GM12875 (cell line): ENCODE results near the gene CHRNE.

ENCODE experiments used
- H3K4me3 ChIP-seq: one replicate; pipeline ENCODE4 v1.5.1; 2011; ENCODE audit warnings: low read depth, low read length, control low read depth
- CTCF ChIP-seq: IDR thresholded peaks from 2 replicates; pipeline ENCODE4 v1.5.1; 2011; ENCODE audit warnings: low read depth, mild to moderate bottlenecking, control low read depth, inconsistent platforms, low read length, moderate library complexity, borderline replicate concordance; ENCODE audit not compliant: insufficient read depth

CHRNE gene

GRCh38 chr17:4944554-4945175, 41.8 kb upstream of the CHRNE start:
- TF ChIP-seq CTCF = no peak
- H3K4me3 ChIP-seq = peak overlapping the region; percentile 99

DNA sequence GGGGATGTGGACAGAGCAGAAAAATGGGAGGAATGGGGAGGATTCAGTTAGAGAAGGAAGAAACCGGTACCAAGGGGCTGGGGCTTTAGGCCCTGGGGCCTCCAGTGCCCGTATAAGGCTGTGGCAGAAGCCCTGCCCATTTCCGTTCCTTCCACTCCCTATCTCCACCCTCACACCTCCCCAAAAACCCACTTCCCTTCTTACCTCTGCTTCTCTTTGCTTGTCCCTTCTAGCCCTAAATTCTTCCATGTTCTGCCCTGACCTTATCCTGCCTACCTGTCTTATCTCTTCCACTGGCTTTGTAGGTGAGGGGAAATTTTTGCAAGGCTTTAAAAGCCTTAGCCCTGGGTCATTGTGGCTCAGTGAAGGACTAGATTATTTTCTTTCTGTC, 41.3 kb upstream of the CHRNE start:
- TF ChIP-seq CTCF = no peak
- peak overlapping the region; percentile 99 for H3K4me3 ChIP-seq

- no peak overlapping the region for H3K4me3 ChIP-seq
These were observed 40.0 kb upstream of the CHRNE start for GRCh38 chr17:4942760-4943508.

DNA sequence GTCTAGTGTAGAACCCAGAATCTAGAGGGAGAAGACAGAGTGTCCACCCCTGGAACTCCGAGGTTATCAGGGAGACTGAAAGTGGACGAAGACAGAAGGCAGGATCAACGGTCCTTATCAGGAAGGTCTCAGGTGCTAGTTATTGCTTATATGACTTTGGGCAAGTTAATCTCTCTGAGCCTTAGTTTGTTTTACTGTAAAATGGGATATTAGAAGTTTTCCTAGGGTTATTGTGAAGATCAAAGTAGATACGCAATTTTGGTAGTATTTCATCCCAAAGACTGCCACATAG, 38.4 kb upstream of the CHRNE start:
- no peak for TF ChIP-seq CTCF
- H3K4me3 ChIP-seq = peak overlapping the region; percentile 92

More at GRCh38 chr17:4942760-4943508, 40.0 kb upstream of the CHRNE start:
- no peak for TF ChIP-seq CTCF

GRCh38 chr17:4940555-4941318, 37.8 kb upstream of the CHRNE start:
- TF ChIP-seq CTCF = no peak
- peak overlapping the region; percentile 92 for H3K4me3 ChIP-seq

- H3K4me3 ChIP-seq = peak within 1 kb of the TSS; percentile 99
- no peak for TF ChIP-seq CTCF
These were observed 37.1 kb upstream of the CHRNE start, which contains the start of the genes RNF167 and SLC25A11 for GRCh38 chr17:4939796-4940554. TSS of gene RNF167 (plus strand) at chr17:4940268. CDS start at chr17:4940910, 642 bp downstream. TSS of gene SLC25A11 (minus strand) at chr17:4940046. CDS start at chr17:4939910, 136 bp downstream.

DNA sequence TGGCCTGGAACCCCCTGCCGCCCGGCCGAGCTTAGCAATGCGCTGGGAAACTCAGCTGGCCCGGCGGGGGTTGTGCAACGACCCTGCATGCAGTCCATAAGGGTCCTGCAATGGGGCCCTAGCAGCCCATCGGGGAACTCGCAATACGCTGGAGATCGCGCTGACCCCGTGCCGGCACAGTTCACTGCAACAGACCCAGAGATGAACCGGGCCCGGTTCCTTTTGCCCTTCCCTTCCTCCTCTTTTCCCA, 36.6 kb upstream of the CHRNE start:
- peak overlapping the region; percentile 99 for H3K4me3 ChIP-seq
- no peak for TF ChIP-seq CTCF
